GM19468 (cell line): Measurements from ENCODE around the gene NATD1.
A peak's percentile ranks its signal among the peaks of the same experiment; 100 is the strongest.

Experiments
- ATAC-seq: cut with Tn5 transposase; IDR thresholded peaks from one replicate; pipeline ENCODE4 v1.9.1; 2021; ENCODE audit warnings: mild to moderate bottlenecking, moderate library complexity, moderate number of reproducible peaks; ENCODE audit not compliant: unreplicated experiment; ENCODE audit errors: extremely low read depth

The NATD1 gene

DNA sequence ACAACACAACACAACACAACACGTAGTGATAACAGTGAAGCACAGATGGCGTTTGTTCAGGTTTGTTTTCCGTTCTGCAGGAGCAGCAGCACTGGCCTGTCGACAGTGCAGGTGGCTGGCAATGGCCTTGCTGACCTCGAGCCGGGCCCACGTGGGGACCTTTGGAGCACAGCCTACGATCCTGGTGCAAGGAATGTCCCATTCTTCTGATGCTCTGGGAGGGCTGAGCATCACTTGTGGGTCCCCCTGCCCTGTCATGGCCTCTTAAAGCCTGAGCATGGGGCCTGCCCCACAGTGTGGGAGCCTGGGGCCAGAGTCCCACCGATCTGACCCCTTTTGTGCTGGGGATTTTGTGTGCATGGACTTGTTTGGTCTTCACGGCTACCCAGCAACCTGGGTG, 38.1 kb upstream of the NATD1 start:
- no peak for ATAC-seq

DNA sequence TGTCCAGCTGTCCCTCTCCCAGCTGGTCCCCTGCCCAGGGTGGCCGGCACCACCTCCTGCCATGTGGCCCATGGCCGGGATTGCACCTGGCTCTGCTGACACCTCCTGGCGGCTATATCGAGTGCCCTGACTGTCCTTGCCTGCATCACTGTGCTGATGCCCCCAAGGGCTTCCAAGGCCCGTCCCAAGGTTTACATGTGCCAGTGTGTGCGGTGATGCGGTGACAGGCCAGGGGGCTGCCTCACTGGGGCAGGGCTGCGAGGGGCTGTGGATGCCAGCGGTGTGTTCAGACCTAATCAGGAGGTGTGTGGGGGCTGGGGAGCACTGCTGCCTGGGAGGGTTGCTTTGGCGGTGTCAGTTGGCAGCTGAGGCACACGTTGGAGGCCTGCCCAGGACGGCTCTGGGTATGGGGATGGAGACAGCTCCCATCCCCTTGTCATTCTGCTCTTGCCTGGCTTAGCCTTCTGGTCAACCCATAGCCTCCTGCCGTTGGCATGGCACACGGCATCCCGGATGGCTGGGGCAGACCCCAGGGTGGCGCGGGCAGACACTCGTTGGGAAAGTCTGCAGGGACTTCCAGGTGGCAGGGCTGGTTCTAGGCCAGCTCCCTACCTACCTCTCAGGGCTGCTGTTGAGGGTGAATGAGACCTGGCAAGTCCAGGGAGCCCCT, 36.8 kb upstream of the NATD1 start:
- no peak for ATAC-seq

DNA sequence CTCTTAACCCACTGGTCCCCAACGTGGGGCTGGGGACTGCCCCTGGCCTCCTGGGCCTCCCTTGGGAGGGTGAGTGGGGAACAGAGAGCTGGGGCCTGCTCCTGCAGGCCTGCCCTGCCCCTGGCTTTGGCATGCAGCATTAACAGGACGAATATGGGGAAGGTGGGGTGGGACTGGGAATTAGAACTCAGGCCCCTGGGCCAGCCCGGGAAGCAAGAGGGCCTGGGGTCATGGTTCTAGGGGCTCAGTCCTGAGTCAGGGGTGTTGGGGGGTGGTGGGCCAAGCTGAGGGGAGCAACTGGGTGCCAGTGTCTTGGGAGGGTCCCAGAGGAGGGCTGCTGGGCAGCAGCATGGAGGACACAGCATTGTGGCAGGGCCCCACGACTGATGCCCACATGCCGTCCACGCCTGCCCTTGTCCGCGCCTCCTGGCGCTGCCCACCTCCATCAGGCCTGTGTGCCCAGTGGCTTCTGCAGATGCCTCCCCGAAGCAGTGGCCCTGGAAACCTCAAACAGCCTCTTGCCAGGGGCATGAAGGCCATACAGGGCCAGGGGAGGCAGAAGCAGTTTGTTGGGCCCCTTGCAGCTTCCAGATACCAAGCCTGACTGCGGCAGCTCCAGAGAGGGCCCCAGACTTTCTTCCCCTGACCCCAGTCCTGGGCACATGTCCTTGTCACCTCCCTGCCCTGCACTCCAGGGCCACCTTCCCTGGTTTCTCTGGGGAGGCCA, 36.1 kb upstream of the NATD1 start:
- no peak for ATAC-seq

GRCh38 chr17:21288571-21289017, 35.4 kb upstream of the NATD1 start:
- ATAC-seq = no peak

DNA sequence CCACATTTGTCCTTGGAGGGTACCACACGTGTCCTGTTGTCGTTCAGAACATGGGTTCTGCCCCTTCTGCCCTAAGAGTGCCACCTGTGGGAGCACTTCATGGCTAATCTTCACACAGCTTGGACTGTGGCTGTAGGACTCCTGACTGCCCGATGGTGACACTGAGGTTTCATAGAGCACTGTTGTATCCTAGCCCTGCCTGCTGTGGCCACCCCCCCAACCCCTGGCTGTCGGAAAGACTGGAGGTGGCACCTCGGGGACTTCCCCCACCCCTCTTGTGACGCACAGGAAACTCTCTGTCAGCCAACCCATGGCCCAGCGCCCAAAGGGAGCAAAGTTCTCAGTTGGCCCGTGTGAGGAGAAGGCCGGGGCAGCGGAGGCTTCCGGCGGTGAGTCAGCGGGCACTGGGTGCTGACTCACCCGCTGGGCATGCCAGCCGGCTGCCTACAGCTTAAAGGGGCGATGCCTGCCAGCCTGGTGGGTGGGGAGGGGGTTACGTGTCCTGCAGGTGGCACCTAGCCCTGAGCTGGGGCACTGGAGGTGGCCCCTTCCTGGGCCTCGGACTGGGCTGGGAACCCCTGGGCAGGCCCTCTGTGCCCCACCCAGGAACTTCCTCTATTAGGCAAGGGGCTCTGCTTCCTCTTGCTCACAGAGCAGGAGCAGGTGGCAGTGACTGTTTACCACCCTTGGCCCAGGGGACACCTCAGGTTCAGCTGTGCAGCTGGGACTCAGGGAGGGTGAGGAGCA, 34.7 kb upstream of the NATD1 start:
- ATAC-seq = peak; percentile 24

DNA sequence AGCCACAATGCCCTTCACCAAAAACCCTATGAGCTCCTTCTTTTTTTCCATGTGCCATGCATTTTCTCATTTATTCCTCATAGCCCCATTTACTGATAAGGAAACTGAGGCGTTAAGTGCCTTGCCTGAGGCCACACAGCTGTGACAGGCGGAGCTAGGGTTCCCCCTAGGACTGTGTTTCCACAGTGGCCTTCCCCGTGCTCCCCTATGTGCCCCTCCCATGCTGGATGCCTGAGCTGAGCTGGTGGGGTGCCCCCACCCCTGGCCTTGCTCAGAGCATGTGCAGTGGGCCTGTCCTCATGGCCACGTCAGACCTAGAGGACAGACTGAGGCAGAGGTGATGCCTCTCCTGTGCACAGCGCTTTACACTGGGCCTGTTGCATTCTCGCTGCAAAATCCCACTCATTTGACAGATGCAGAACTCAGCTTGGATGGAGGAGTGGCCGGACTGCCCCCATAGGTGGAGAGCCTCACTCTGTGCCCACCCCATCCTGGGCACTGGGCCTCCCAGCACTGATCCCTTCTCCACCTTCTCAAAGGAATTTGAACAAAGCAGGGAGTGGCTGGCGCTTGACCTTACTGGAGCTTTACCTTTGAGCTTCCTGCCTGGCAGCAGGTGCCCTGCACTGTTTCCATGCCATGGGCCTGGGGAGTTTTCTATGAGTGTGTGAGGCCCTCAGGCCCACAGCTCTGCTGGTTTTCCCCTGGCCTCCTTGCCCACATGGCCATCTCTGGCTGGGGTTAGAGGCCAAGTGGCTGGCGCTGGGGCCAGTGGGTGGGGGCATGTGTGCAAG, 33.9 kb upstream of the NATD1 start:
- no peak for ATAC-seq

GRCh38 chr17:21286066-21286770, 33.0 kb upstream of the NATD1 start:
- ATAC-seq = no peak

DNA sequence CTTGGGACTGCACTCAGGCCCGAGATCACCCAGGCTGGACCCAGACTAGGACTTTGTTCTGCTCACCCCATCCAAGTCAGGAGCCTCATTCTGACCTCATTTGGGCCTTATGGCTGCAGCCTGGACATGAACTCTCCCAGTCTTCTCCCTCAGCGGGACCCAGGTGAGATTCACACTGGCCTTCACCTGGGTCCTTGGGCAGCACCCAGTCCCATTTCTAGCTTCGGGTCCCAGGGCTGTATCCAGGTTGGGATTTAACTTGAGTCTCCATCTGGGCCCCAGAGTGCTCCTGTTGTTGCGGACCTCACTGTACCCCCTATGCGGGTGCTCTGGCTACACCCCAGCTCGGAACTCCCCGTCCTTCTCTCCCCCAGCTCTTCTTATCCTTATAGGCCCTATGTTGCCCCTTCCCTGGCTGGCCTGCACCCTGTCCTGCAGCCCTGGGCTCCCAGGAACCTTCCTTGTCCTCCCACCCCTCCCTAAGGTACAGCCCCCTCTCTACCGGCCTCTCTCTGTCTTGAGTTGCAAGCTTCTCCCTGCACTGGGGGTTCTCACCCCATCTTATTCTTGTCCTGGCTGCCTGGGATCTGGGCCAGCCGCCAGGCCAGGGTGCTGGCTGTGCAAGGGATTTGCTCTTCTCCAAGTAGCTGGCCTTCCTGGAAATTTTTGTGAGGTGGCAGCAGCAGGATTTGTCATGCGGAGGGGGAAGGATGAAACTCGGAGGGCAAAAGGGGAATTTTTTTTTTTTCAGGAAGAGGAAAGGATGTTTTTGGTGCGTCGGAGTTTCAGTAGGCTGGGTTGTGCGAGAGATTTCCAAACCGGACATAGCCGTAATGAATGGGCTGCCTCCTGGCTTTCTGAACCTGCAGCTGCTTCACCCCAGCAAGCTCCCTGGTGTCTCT, 32.2 kb upstream of the NATD1 start:
- no peak for ATAC-seq

DNA sequence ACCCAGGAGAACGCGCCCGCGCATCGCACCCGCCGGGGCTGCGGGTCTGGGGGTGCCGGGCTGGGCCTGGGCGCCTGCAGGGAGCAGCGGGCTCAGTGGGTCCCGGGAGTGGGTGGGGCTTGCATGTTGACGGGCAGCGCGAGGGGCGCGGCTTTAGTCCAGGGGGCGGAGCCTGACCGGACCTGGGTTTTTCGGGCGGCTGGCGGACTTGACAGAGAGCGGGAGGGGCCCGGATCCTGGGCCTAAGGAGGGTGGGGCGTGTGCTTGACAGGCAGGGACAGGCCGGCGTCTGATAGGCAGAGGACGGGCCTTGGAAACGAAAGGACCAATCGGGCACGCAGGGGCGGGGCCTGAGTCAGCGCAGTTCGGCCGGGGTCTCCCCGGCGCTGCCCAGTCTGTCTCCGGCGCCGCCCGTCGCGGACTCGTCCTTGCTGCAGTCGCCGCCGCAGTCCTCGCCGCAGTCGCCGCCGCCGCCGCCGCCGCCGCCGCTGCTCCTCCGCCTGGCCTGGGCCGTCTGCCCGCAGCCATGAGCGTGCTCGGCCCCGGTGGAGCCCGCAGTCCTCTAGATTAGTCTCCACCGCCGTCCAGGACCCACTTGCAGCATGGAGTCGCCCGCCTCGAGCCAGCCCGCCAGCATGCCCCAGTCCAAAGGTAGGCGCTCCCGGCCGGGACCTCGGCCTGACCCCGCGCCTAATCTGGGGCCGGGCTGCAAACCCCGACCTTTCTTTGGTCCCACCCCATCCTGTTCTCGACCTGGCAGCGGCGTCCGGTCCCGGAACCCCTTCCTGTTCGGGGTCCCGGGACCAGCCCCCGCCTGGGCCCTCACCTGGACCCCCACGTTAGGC, 31.3 kb upstream of the NATD1 start, which contains the start of gene MAP2K3:
Gene MAP2K3 (plus strand): TSS at position 393 of the 845 bp plus-strand sequence. CDS start 210 bp downstream, at position 603.
- ATAC-seq = peak; percentile 72

- ATAC-seq = no peak
Observed at GRCh38 chr17:21283482-21284318, 30.5 kb upstream of the NATD1 start.

DNA sequence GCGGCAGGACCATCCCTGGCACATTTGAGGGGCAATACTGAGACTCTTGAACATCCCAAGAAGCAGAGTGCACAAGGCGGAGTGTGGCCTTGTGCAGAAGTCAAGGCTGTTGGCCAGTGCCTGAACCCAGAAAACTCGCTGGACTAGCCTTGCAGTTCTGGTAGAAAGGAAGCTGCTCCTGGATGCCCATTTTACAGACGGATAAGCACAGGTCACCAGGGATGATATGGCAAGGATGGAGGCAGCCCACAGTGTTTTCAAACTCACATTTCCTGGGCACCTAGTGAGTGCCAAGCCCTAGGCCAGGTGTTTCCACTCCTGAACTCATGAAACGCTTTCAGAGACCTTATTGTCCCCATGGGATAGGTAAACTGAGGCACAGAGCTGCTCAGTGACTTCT, 29.6 kb upstream of the NATD1 start:
- no peak for ATAC-seq

DNA sequence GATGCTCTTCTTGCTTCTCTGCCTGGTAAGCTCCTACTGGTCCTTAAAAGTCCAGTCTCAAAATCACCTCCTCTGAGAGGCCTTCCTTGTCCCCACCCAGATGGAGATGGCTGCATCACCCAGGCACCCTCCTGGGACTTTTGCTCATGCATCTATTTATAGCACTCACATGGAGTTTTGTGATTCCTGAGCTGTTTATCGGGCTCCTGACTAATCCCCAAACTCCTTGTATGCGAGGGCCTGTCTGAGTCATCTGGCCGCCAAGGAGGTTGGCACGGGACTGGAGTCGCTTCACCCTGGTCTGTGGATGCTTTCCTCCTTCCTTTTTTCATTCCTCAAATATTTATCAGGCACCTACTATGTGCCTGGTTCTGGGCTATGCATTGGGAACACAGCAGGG, 29.0 kb upstream of the NATD1 start:
- ATAC-seq = no peak

GRCh38 chr17:21280081-21280518, 26.9 kb upstream of the NATD1 start:
- no peak for ATAC-seq

DNA sequence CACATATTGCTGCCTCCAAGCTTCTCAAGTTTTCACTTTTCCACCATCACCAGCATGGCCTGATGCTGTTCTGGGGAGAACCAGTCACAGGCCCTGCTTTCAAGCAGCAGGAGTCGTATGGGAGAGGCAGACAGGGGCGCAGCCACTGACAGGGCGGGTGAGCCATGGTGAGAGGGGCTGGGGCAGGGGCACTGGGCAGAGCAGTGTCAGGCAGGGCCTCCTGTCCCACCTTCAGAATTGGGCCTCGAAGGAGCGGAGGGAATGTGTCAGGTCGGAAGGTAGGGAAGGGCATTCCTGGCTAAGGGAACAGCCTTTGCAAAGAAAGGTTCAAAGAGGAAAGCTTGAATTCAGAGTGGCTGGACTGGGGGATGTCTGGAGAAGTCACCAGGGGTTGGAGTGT, 26.4 kb upstream of the NATD1 start:
- no peak for ATAC-seq

DNA sequence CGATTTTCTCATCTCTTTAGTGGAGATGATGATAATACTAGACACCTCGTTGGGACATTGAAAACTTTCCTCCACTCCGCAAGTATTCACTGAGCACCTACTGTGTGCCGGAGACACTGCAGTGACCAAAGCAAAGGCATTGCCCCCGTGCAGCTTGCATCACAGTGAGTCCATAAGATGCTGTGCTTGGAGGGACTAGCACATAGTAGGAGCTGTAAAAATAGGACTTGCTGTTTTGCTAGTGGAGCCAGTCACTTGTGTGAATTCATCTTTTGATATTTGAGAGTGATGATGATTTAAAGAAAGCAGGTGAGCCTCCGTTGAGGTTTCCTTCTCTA, 26.0 kb upstream of the NATD1 start:
- ATAC-seq = no peak

DNA sequence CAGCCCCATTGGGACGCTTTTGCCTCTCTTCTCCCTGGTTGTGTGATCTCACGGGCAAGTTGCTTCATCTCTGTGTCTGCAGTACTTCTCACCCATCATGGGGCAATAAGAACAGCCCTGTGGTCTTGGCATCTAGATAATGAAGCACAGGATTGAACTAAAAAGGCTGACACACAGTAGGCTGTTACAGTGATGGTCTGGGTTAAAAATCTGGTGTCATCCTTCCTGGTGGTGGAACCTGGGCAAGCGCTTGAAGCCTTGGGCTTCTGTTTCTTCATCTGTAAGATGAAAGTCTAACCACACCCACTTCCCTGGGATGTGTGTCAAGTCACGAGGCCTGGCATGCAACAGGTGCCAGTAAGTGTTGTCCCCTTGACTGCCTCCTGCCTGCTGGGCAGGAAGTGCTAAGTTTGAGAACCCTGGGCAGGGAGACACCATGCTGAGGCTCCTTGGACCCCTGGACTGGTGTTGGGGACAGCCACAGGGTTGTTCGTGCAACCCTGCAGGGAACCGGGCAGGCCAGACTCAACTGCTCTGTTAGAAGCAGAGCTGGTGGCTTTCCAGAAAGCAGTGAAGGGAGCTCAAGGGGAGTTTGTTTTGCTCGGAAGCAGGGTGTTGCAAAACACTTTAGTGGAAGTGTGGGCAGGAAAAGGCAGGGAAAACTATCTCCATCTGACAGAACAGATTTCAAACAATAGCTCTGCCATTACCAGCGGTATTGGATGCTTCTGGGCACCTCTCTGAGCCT, 25.4 kb upstream of the NATD1 start:
- no peak for ATAC-seq
